Renal cortical epithelial cell (primary cell): ENCODE results near the gene ATAD2B. TPM values are rescaled to one million over a fixed set of nuclear protein-coding genes. Genes with fewer than 3 reads are reported as not detected.
A peak's percentile ranks its signal among the peaks of the same experiment; 100 is the strongest.

Experiments
- DNase-seq: peaks from one replicate; pipeline ENCODE4 v3.0.0-alpha.2; 2011; ENCODE audit warnings: low read depth
- total RNA-seq: library from RNA; depleted of rRNA; stranded (reverse); fragments of >200 nt; gene quantifications from 2 replicates; pipeline ENCODE4 v1.2.3, GENCODE V29; 2014

The ATAD2B gene
- total RNA-seq, 1 donor from 2014 or later: 16.8 TPM

DNA sequence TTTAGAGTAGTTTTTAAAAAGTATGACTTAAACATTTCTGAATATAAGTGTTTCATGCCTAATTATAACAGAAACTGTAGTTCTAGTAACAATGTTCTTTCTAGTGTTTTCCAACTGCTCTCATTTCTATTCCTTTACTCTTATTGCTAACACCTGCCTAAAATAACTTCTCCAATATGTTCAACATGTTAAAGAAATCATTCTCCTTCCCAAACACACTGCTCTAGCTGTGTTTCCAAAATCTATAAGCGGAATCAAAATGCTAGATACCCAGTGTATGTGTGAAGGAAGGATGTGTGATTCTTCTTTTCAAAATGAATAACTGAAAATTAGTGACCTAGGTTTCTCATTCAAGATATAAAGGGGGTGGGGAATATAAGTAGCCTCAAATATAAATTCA is 89.1 kb downstream of the ATAD2B start:
- DNase-seq: no peak

DNA sequence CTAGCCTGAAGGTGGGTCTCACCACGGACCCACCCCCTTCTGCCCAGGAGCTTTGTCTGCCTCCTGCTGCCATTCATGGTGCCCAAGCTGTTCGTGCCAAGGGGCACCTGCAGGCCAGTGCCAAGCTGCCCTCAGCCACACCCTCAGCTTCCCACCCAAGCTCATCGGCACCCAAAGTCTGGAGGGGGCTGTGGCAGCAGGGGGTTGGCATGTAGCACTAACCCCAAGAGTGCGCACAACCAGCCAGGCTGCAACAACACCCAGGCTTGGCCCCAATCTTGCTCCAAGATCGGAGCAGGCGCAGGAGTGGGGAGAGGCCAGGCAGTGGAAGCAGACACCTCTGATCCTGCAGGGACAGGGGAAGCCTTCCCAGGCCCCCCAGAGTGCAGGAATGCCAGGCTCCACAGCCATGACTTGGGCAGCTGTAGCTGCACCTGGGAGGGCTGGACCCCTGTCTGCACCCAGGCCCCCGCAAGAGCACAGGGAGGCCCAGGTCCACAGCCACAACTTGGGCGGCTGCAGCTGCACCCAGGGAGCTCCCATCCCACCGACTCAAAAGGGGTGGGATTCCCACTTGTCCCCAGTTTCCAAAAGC is 89.9 kb downstream of the ATAD2B start:
- DNase-seq: no peak

DNA sequence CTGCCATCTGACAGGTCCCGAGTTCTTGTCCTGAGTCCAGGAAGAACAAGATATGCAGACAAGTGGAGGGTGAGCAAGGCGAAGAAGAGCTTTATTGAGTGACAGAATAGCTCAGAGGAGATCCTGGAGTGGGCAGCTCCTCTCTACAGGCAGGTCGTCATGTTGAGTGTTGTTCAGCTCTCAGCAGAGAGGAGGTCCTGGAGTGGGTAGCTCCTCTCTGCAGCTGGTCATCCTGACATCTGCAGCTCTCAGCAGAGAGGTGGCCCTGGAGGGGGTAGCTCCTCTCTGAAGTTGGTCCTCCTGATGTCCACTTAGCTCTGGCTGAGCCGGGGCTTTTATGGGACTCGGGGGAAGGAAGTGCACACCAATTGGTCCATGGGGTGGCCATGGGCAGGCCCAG is 90.4 kb downstream of the ATAD2B start:
- DNase-seq: no peak

GRCh38 chr2:23835988-23836387 is 90.9 kb downstream of the ATAD2B start:
- DNase-seq: no peak

GRCh38 chr2:23835423-23835822 is 91.5 kb downstream of the ATAD2B start:
- DNase-seq: no peak

- no peak for DNase-seq
These were observed 97.9 kb downstream of the ATAD2B start for GRCh38 chr2:23828986-23829385.

GRCh38 chr2:23828256-23828980 is 98.5 kb downstream of the ATAD2B start:
- peak; percentile 9 for DNase-seq

DNA sequence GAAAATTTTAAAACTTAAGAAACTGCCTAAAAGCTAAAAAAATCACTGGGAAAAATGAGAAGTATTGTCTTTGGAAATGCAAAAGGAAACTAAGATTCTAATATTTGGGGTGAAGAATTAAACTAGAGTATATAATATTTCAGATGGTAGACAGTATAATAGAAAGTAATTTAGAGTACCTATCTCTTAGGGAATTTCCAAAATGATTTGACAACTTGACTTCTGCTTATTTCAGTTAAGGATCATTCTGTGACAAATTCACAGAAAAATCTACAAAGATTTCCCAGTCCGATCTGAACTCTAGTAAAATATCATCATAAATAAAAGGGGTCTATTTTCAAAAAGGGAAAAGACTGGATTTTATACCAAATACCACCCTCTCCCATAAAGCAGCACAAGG is 99.6 kb downstream of the ATAD2B start:
- DNase-seq: no peak

- DNase-seq: no peak
These were observed 100.2 kb downstream of the ATAD2B start for GRCh38 chr2:23826771-23827170.

GRCh38 chr2:23826040-23826439 is 100.9 kb downstream of the ATAD2B start:
- DNase-seq: no peak

DNA sequence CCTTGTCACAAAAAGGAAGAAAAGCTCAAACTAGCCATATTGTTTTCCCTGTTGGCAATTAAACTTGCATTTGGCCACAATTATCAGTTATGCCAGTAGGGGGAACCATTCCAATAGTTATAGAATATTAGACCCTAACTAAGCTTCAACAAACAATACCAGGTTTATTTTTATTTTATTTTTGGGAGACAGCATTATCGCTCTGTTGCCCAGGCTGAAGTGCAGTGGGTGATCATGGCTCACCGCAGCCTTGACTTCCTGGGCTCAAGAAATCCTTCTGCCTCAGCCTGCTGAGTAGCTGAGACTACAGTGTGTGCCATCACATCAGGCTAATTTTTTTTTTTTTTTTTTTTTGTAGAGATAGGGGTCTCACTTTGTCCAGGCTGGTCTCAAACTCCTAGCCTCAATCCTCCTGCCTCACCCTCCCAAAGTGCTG is 102.1 kb downstream of the ATAD2B start:
- DNase-seq: peak; percentile 55

GRCh38 chr2:23823863-23824262 is 103.1 kb downstream of the ATAD2B start:
- no peak for DNase-seq

DNA sequence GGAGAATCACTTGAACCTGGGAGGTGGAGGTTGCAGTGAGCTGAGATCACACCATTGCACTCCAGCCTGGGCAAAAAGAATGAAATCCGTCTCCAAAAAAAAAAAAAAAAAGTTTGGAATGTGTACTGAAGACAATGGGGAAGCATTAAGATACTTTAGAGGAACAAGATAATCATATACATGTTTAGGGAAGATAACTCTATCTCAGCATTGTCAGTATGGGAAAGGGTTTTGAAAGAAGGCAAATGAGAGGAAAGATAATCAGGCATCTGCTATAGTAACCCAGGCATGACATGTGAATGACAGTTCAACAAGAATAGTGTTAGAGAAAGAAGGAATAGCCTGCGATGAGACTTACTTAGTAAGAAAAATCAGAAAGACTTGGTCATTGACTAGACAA is 112.0 kb downstream of the ATAD2B start:
- no peak for DNase-seq

- DNase-seq: no peak
These were observed 113.5 kb downstream of the ATAD2B start for GRCh38 chr2:23813438-23813837.

DNA sequence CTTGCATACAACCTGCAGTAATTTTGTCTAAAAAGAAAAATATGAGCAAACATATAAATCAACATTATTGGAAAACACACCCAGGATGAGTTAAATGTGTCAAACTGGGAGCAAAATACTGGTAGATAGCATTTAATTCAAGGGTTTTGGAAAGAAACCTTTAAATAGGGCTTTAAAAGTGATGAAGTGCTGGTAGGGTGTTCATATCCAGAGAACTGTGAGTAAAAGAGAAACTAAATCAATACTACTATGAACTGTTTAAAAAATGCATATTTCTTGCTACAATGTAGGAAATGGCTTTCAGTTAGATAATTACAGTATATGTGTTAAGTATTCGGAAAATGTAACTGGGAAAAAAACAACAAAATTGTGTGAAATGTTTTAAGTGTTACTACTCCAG is 117.8 kb downstream of the ATAD2B start:
- DNase-seq: no peak

DNA sequence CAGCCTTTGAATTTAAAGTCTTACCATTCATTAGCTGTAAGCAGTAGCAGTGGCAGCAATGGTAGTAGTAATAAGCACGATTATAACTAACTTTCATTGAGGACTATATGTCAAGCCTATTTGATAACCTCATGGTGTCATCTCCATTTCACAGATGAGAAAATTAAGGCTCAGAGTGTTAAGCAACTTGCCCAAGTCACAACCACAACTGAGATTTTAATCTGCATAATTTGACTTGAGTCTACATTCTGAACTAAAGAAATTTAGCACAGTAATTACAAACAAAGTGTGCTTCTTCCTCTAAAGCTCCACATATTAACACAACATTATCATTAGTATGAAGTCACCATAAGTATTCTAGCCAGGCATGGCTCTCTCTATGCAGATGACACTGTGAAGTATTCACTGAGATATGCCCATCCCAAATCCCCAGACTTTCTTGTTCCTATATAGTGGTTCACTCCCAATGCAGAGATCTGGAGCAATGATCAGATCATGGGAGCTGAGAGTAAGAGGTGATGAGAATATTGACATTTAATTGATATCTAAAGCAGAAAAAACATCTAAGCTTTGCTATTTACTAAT is 120.2 kb downstream of the ATAD2B start:
- DNase-seq: no peak

GRCh38 chr2:23806201-23806600 is 120.7 kb downstream of the ATAD2B start:
- DNase-seq: no peak

DNA sequence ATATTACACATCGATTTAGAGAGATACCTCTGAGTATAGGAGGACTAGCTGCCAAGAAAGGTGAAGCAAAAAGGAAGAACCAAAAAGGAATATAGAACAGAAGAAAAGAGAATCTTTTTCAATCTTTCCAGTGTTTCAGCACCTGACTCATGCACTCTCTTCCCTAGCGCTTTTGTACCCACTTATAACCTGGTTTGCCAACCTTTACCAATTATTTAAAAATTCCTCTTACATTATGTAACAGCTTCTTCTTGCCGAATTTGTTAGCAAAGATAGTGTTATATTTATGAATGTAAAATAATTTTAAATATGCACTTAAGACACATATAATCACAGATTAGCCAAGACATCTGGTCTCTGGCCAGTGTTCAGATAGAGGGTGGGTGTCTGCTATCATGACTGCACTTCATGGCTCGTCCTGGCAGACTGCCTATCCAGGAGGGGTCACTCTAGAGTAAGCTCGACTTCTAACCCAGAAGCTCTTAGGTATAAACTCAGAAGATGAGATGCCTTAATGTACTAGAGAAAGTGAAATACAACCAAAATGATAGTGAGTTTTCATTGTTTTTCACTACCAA is 122.9 kb downstream of the ATAD2B start:
- peak; percentile 18 for DNase-seq

GRCh38 chr2:23803264-23803964 is 123.5 kb downstream of the ATAD2B start:
- DNase-seq: peak; percentile 53

GRCh38 chr2:23801396-23801795 is 125.5 kb downstream of the ATAD2B start:
- peak; percentile 9 for DNase-seq

GRCh38 chr2:23794234-23794633 is 132.7 kb downstream of the ATAD2B start:
- no peak for DNase-seq

DNA sequence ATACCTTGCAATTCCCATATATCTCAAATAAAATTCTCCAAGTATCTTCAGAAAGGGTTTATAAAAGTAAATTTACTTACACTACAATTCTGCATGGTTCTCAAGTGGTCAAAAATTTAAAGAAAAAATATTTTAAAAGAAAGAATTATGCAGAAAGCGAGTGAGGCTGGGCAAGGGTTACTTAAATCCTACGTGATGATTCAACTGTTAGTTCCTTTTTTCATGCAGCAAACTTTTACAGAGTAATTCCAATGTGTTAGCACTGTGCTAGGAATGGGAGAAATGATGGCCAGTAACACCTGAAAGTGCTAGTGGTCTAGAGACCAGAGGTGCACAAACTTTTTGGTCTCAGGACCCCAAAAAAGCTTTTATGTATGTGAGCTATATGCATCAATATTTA is 133.4 kb downstream of the ATAD2B start:
- DNase-seq: no peak
